ENCODE results near the gene ZNF524. TPM values are rescaled to one million over a fixed set of nuclear protein-coding genes. Genes with fewer than 3 reads are reported as not detected.

Gene ZNF524
- total and polyA plus RNA-seq, 9 of the 15 experiments (the other 6 are each of a cell fraction or from before 2014, with no cell fraction given), result 0.08 to 15.6 (median 2.9) TPM

GRCh38 chr19:55621673-55622231, 21.7 kb downstream of the ZNF524 start:
- ChIA-PET CTCF (ENCODE audit: low intra/inter-chr PET ratio) (no interaction called here), POLR2A (interaction anchor here (1.0 to 2.0 kb wide), 2 partner anchors 16 to 33 kb away, joined by 3 to 11 read pairs; partner anchors contain the start of gene ZNF865)
- Histone ChIP-seq H3K9me3 (replicated peaks; ENCODE audit: control insufficient read depth, insufficient read depth, low read depth, low read length) (no peaks in the 10 kb centered on the region), H3K27ac (ENCODE audit: extremely low read depth, low read depth, low read length) (no peak overlapping the region), H2AFZ (ENCODE audit: low read depth, low read length) (no peak overlapping the region), H3K79me2 (ENCODE audit: control insufficient read depth, insufficient read depth, low read length) (peaks cover 7% of the 10 kb centered on the region; the same call in 2 of the 3 replicates), H4K20me1 (replicated peaks; ENCODE audit: control insufficient read depth, insufficient read depth, low read length) (no peaks in the 10 kb centered on the region; the same call in 1 of the 2 replicates), H3K4me2 (ENCODE audit: insufficient read depth, low read length) (no peak overlapping the region), H3K27me3 (ENCODE audit: control insufficient read depth in 2 of 2, insufficient read depth in 2 of 2, low read length in 2 of 2) (no peaks in the 10 kb centered on the region), H3K9ac (ENCODE audit: insufficient read depth in 1 of 2, low read depth in 2 of 2, low read length in 2 of 2) (no peak overlapping the region), H3K4me3 (no peak overlapping the region), H3K4me1 (replicated peaks in 1 of 2; ENCODE audit: control insufficient read depth in 2 of 2, insufficient read depth in 2 of 2, low read length in 2 of 2) (peaks cover 9 to 11% of the 10 kb centered on the region in 2 experiments; a peak in 4 of 5 replicates), H3K9me1 (ENCODE audit: control insufficient read depth, insufficient read depth, low read length) (peaks cover 3% of the 10 kb centered on the region), H3K36me3 (ENCODE audit: control insufficient read depth, insufficient read depth, low read length) (peaks cover 18% of the 10 kb centered on the region; the same call in 2 of the 3 replicates)
- DNase-seq (ENCODE audit: extremely low read depth in 1 of 4, low spot score in 3 of 4), result peak in 1 of 4 experiments; percentile 5
- no peak for ATAC-seq
- in situ Hi-C loops (cut with MboI), result loop anchor here (10.0 kb wide), 1 partner anchor 337 kb away; the partner anchor contains the start of genes BRSK1 and HSPBP1
- intact Hi-C loops (cut with micrococcal nuclease), result no loop called here
- peak; percentile 54 for TF ChIP-seq POLR2G (IDR thresholded peaks at IDR 0.05; ENCODE audit: low read depth, low read length)
- TF ChIP-seq ZBTB12 (CRISPR knock-in tag; IDR thresholded peaks at IDR 0.05), result no peak
- BruUV-seq (replicated peaks), result no TSS peak
- 89% methylated on average over 5 of the region's 55 CpGs for WGBS (ENCODE audit: insufficient coverage, low coverage, missing lambda C conversion rate)
- FAIRE-seq, result no peak
